Activated CD8-positive, alpha-beta memory T cell treated with anti-CD3 and anti-CD28 coated beads for 4 hours (primary cell): ENCODE data around the gene IGF2.
"Not testable (repeated sequence)": the region's sequence is repeated elsewhere in the genome, so short reads cannot be mapped to it uniquely, and the experiment has no call there.

Experiments
- DNase-seq, 2 donors: peaks; one replicate each; pipeline ENCODE4 v3.0.0-alpha.2; 2020; ENCODE audit warnings: low read depth in 2 of 2

Gene IGF2

GRCh38 chr11:2136209-2136951, 2.8 kb downstream of the IGF2 start:
- DNase-seq, result no peak

- DNase-seq, result no peak
Observed at GRCh38 chr11:2135648-2136201, 3.5 kb downstream of the IGF2 start.

- no peak for DNase-seq
Observed at GRCh38 chr11:2135018-2135569, 4.1 kb downstream of the IGF2 start.

GRCh38 chr11:2134022-2135010, 4.9 kb downstream of the IGF2 start:
- no peak for DNase-seq

GRCh38 chr11:2133241-2134021, 5.8 kb downstream of the IGF2 start:
- DNase-seq, result no peak

GRCh38 chr11:2132874-2133240, 6.3 kb downstream of the IGF2 start:
- no peak for DNase-seq

GRCh38 chr11:2132246-2132645, 6.9 kb downstream of the IGF2 start:
- no peak for DNase-seq

GRCh38 chr11:2131371-2132236, 7.6 kb downstream of the IGF2 start:
- DNase-seq, result no peak

GRCh38 chr11:2130881-2131352, 8.3 kb downstream of the IGF2 start:
- no peak for DNase-seq

- DNase-seq, result no peak
Observed at GRCh38 chr11:2129699-2130366, 9.4 kb downstream of the IGF2 start.

- no peak for DNase-seq
Observed at GRCh38 chr11:2129308-2129698, 9.9 kb downstream of the IGF2 start.

GRCh38 chr11:2128511-2129307, 10.5 kb downstream of the IGF2 start:
- no peak for DNase-seq

GRCh38 chr11:2128130-2128510, 11.1 kb downstream of the IGF2 start:
- no peak for DNase-seq

- no peak for DNase-seq
Observed at GRCh38 chr11:2127482-2128129, 11.6 kb downstream of the IGF2 start.

- no peak for DNase-seq
Observed at GRCh38 chr11:2126520-2127085, 12.6 kb downstream of the IGF2 start.

GRCh38 chr11:2124736-2125484, 14.3 kb downstream of the IGF2 start:
- DNase-seq, result not testable (repeated sequence)

- DNase-seq, result no peak
Observed at GRCh38 chr11:2123628-2123960, 15.6 kb downstream of the IGF2 start.
